CD4-positive, alpha-beta T cell treated with Interleukin-12 subunit alpha and Interleukin-12 subunit beta, for 1 hour (primary cell): ENCODE measurements around the gene MYL10.

Experiments
- DNase-seq: peaks from one replicate; pipeline ENCODE4 v3.0.0-alpha.2; 2020

MYL10 gene

DNA sequence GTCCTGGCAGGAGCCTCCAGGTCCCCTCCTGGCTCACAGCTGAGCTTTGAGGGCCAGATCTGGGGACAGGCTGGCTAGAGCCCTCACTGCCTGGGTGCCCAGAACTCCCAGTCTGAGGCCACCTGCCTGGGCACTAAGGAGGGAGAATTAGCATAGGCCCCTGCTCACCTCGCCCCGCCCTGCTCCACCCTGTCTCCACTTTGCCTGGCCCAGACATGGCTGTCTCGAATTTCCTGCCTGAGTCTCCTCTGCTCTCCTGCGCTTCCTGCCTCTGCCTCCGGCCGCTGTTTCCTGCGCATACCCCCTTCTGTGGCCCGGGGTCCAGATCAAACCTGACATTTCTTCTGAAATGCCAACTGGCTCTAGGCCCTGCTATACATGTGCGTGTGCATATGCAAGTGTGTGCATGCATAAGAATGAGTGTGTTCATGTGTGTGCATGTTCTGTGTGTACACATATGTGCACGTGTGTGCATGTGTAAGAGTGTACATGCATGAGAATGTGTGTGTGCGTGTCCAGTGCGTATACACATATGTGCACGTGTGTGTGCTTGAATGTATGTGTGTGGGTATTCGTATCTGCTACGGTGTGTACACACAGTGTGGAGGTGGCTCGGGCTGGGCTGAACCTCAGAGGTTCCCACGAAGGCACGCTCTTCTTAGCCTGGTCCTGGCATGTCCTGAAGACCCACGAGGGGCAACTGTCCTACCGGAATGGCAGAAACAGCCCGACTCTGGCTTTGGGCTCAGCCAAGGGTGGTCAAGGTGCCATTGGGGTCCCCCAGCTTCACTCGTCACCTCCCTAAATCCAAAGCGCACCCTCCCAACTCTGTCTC is 64.9 kb downstream of the MYL10 start:
- DNase-seq: no peak
